Erythroblast (primary cell): ENCODE results near the gene CNIH3.

ENCODE experiments used
- GATA1 ChIP-seq: IDR thresholded peaks from 2 replicates; pipeline ENCODE4 v1.6.1; 2011; ENCODE audit warnings: low read depth, mild to moderate bottlenecking, control low read depth, low read length, moderate library complexity
- POLR2A ChIP-seq: IDR thresholded peaks from 2 replicates; pipeline ENCODE4 v1.6.1; 2011; ENCODE audit warnings: mild to moderate bottlenecking, low read length

DNA sequence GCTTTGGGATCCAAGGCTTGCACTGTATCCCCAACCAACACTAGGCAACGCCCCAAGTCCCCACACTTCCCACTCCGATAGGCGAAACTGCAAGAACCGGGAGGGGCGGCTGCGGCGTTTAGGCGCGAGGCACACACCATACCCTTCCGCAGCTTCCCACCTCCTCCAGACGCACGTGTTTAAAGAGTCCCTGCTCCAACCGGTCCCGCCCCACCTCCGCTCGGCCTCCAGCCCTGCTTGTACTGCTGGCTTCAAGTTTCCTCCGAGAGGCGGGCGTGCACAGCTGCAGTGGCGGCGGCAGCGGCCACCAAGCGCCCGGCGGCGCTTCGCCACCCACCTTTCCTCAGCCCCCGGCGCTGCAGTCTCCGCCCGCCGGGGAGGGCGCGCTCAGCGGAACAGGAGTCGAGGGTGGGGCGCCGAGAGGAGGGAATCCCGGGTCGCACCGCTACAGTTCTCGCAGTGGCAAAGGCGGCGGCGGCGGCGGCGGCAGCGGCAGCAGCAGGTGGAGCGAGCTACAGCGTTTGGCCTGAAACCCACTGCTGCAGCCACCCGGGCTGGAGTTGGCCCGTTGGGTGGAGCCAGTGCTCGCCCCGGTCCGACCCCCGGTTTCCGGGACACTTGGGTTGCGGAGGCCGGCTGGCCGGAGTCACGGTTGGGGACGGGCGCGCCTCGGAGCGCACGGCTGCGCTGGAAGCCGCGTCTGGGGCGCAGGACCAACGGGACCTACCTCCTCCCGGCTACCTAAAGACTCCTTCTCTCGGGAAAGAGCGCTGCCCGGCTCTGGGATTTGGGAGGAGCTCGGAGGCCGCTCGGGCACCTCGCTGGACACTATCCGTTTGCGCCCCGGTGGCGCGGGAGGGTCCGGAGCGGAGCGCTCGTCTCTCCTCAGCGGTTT, at the start of gene CNIH3:
- TF ChIP-seq POLR2A, result no peak
- TF ChIP-seq GATA1, result no peak
